ENCODE results near the gene RLF. TPM values are rescaled to one million over a fixed set of nuclear protein-coding genes. Genes with fewer than 3 reads are reported as not detected.

Gene RLF
- total and polyA plus RNA-seq, 2 donors (not counting 1 experiment from before 2014, with no cell fraction given) = 7.8 to 21.9 TPM

DNA sequence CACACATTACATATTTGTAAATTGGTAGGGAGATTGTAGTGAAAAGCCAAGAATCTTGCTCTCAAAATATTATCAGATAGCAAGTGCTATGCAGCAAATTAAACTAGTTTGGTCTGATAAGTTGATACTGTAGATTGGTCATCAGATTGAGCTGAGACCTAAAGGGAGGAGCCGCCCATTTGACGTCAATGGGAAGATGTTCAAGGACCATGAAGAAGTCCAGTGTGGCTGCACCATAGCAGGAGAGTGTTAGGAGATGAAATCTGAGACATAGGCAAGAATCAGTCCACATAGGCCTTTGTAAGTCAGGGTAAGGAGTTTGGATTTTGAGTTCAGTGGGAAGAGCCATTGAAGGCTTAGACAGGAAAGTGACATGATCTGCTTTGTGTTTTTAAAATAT lies 113.1 kb downstream of the RLF start:
- peaks cover 17% of the 10 kb centered on the region for H3K79me2 ChIP-seq (ENCODE audit: control insufficient read depth, insufficient read depth, low read length)
- H3K4me2 ChIP-seq (replicated peaks; ENCODE audit: low read depth, low read length, poor library complexity, severe bottlenecking) = no peak overlapping the region
- H3K4me1 Mint-ChIP-seq = no peaks in the 10 kb centered on the region
- no peaks in the 10 kb centered on the region for H3K27me3 ChIP-seq (replicated peaks in 1 of 4; ENCODE audit: control extremely low read depth in 1 of 4, control insufficient read depth in 3 of 4, insufficient read depth in 4 of 4, low read length in 3 of 4)
- H3K36me3 ChIP-seq (replicated peaks in 1 of 2; ENCODE audit: control extremely low read depth in 1 of 2, control insufficient read depth in 1 of 2, extremely low read depth in 1 of 2, insufficient read depth in 2 of 2, low read length in 1 of 2) = peaks cover 0 to 50% of the 10 kb centered on the region in 2 experiments
- DNase-seq (no peak), ATAC-seq (ENCODE audit: low read depth) (no peak)
- 97% methylated on average over 2 of the region's 2 CpGs for WGBS (ENCODE audit: insufficient coverage)
- intact Hi-C loops (cut with micrococcal nuclease) = no loop called here
- no peak overlapping the region for H3K4me3 ChIP-seq (ENCODE audit: control extremely low read depth in 1 of 5, extremely low read depth in 1 of 5, insufficient read depth in 1 of 5, low read depth in 2 of 5, low read length in 4 of 5)
- H3K27ac ChIP-seq (ENCODE audit: low read length in 2 of 2) = no peak overlapping the region
- peaks cover 4% of the 10 kb centered on the region for H4K20me1 ChIP-seq (ENCODE audit: control insufficient read depth, insufficient read depth, low read length, poor library complexity, severe bottlenecking)
- H3K4me1 ChIP-seq (ENCODE audit: control insufficient read depth in 2 of 2, insufficient read depth in 2 of 2, low read length in 2 of 2) = no peaks in the 10 kb centered on the region
- TF ChIP-seq CTCF (IDR thresholded peaks at IDR 0.05) (no peak), EZH2 (IDR thresholded peaks at IDR 0.05; ENCODE audit: borderline replicate concordance, insufficient read depth, low read depth, low read length, poor library complexity, severe bottlenecking) (no peak)
- no peaks in the 10 kb centered on the region for H3K9me3 ChIP-seq (ENCODE audit: control extremely low read depth in 1 of 3, control insufficient read depth in 2 of 3, insufficient read depth in 1 of 3, low read length in 2 of 3)
- H3K27me3 Mint-ChIP-seq = no peaks in the 10 kb centered on the region
- no peak overlapping the region for H3K9ac ChIP-seq (ENCODE audit: low read length)
- ChIA-PET POLR2A (no interaction called here), CTCF (interaction anchor here (1.3 to 1.8 kb wide), 2 partner anchors 40 to 107 kb away, joined by 4 to 6 read pairs; no protein-coding TSS in a partner anchor)
- no peak overlapping the region for H2AFZ ChIP-seq (ENCODE audit: insufficient read depth, low read depth, low read length, poor library complexity, severe bottlenecking)
- no peak overlapping the region for H3K4me3 Mint-ChIP-seq
- H3K27ac Mint-ChIP-seq = no peak overlapping the region
- no peaks in the 10 kb centered on the region for H3K9me3 Mint-ChIP-seq (ENCODE audit: insufficient read depth)

DNA sequence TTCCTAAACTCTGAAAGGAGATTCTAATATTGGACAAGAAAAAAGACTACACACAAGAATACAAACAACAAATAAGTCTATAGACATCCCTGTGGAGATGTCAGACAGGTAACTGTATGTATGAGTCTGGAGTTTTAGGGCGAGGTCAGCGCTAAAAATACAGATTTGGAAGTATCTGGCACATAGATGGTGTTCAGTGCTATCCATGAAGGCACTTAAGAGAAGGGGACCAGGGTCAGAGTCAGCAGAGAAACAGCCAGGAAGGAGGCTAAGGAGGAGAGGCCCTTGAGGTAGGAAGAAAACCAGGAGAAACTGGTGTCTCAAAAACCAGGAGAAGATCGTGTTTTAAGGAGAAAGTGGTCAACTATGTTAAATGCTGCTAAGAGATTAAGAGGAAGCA lies 114.9 kb downstream of the RLF start:
- H3K36me3 ChIP-seq (replicated peaks in 1 of 2; ENCODE audit: control extremely low read depth in 1 of 2, control insufficient read depth in 1 of 2, extremely low read depth in 1 of 2, insufficient read depth in 2 of 2, low read length in 1 of 2) = peaks cover 4 to 44% of the 10 kb centered on the region in 2 experiments
- 96% methylated on average over 2 of the region's 3 CpGs for WGBS (ENCODE audit: insufficient coverage)
- H3K27ac Mint-ChIP-seq = no peak overlapping the region

More for the DNA sequence above, 114.9 kb downstream of the RLF start:
- Mint-ChIP-seq H3K4me3 (no peak overlapping the region), H3K9me3 (ENCODE audit: insufficient read depth) (no peaks in the 10 kb centered on the region), H3K27me3 (no peaks in the 10 kb centered on the region), H3K4me1 (no peaks in the 10 kb centered on the region)
- Histone ChIP-seq H3K9ac (ENCODE audit: low read length) (no peak overlapping the region), H3K79me2 (ENCODE audit: control insufficient read depth, insufficient read depth, low read length) (peaks cover 13% of the 10 kb centered on the region), H2AFZ (ENCODE audit: insufficient read depth, low read depth, low read length, poor library complexity, severe bottlenecking) (no peak overlapping the region), H3K27me3 (replicated peaks in 1 of 4; ENCODE audit: control extremely low read depth in 1 of 4, control insufficient read depth in 3 of 4, insufficient read depth in 4 of 4, low read length in 3 of 4) (no peaks in the 10 kb centered on the region), H3K9me3 (ENCODE audit: control extremely low read depth in 1 of 3, control insufficient read depth in 2 of 3, insufficient read depth in 1 of 3, low read length in 2 of 3) (no peaks in the 10 kb centered on the region), H3K4me2 (replicated peaks; ENCODE audit: low read depth, low read length, poor library complexity, severe bottlenecking) (no peak overlapping the region), H3K4me1 (ENCODE audit: control insufficient read depth in 2 of 2, insufficient read depth in 2 of 2, low read length in 2 of 2) (no peaks in the 10 kb centered on the region), H4K20me1 (ENCODE audit: control insufficient read depth, insufficient read depth, low read length, poor library complexity, severe bottlenecking) (peaks cover 4% of the 10 kb centered on the region), H3K27ac (ENCODE audit: low read length in 2 of 2) (no peak overlapping the region), H3K4me3 (ENCODE audit: control extremely low read depth in 1 of 5, extremely low read depth in 1 of 5, insufficient read depth in 1 of 5, low read depth in 2 of 5, low read length in 4 of 5) (no peak overlapping the region)
- no peak for DNase-seq
- ChIA-PET CTCF (no interaction called here), POLR2A (no interaction called here)
- no peak for ATAC-seq (ENCODE audit: low read depth)
- TF ChIP-seq EZH2 (IDR thresholded peaks at IDR 0.05; ENCODE audit: borderline replicate concordance, insufficient read depth, low read depth, low read length, poor library complexity, severe bottlenecking) = no peak
- TF ChIP-seq CTCF (IDR thresholded peaks at IDR 0.05) = no peak
- intact Hi-C loops (cut with micrococcal nuclease) = no loop called here

Measured in B cell (primary cell).